ENCODE results near the gene NHLRC4.
"Not testable (repeated sequence)": the region's sequence is repeated elsewhere in the genome, so short reads cannot be mapped to it uniquely, and the experiment has no call there.

The NHLRC4 gene

GRCh38 chr16:596736-597060 lies 29.9 kb downstream of the NHLRC4 start:
- H3K27me3 ChIP-seq (ENCODE audit: control insufficient read depth, insufficient read depth, low read length): no peaks in the 10 kb centered on the region
- H3K9ac ChIP-seq (ENCODE audit: low read length): no peak overlapping the region
- no peaks in the 10 kb centered on the region for H3K9me3 ChIP-seq (ENCODE audit: control insufficient read depth, low read length)
- H3K4me3 ChIP-seq (ENCODE audit: low read length): no peak overlapping the region
- H3K36me3 ChIP-seq (ENCODE audit: control insufficient read depth, insufficient read depth, low read length): no peaks in the 10 kb centered on the region
- H3K4me1 ChIP-seq (ENCODE audit: control insufficient read depth, insufficient read depth, low read length): peaks cover 56% of the 10 kb centered on the region

DNA sequence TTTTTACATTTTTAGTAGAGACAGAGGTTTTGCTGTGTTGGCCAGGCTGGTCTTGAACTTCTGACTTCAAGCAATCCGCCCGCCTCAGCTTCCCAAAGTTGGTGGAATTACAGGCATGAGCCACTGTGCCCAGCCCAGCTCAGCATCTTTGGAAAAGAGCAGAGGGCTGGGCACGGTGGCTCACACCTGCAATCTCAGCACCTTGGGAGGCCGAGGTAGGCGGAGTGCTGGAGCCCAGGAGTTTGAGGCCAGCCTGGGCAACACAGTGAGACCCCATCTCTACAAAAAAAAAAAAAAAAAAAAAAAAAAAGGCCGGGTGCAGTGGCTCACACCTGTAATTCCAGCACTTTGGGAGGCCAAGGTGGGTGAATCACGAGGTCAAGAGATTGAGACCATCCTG lies 30.9 kb downstream of the NHLRC4 start:
- not testable (repeated sequence) for H3K27me3 ChIP-seq (ENCODE audit: control insufficient read depth, insufficient read depth, low read length); H3K36me3 ChIP-seq (ENCODE audit: control insufficient read depth, insufficient read depth, low read length); H3K4me3 ChIP-seq (ENCODE audit: low read length); H3K9me3 ChIP-seq (ENCODE audit: control insufficient read depth, low read length); H3K9ac ChIP-seq (ENCODE audit: low read length)
- H3K4me1 ChIP-seq (ENCODE audit: control insufficient read depth, insufficient read depth, low read length): peaks cover 46% of the 10 kb centered on the region

DNA sequence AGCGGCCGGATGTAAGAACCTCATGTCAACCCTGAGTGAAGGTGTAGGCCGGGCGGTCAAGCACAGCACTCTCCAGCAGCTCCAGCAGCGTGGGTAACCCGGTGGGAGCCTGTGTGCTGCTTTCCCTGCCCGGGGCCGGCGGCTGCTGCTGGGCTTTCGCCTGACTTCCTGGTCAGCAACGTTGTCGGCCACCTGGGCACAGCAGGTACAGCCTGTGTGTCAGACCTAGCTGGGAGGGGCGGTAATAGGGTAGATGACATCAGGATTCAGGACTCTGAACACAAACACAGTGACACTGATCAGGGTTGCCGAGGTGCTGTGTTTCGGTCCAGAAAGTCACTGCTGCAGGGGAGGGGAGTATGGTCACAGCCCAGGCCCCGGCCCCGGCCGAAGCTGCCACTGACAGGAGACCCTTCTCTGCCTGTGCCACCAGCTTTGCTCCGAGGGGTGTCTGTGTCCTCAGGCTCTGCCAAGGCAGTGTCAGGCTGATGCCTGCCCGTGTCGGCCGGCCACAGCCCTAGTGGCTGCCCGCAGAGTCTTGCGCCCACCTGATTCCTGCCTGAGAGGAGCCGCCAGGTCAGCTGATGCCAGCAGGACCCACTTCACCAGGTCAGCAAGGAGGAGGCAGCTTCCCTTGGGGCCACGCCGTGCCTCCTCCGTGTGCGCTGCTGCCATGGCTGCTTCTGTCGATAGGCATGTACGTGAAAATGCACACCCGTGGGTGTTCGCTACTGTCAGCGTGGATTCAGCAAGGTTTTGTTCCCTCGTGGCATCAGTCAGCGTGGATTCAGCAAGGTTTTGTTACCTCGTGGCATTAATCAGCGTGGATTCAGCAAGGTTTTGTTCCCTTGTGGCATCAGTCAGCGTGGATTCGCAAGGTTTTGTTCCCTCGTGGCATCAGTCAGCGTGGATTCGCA lies 32.3 kb downstream of the NHLRC4 start:
- Histone ChIP-seq H3K36me3 (ENCODE audit: control insufficient read depth, insufficient read depth, low read length) (no peaks in the 10 kb centered on the region), H3K4me3 (ENCODE audit: low read length) (no peak overlapping the region), H3K4me1 (ENCODE audit: control insufficient read depth, insufficient read depth, low read length) (peaks cover 33% of the 10 kb centered on the region), H3K9me3 (ENCODE audit: control insufficient read depth, low read length) (no peaks in the 10 kb centered on the region), H3K9ac (ENCODE audit: low read length) (no peak overlapping the region), H3K27me3 (ENCODE audit: control insufficient read depth, insufficient read depth, low read length) (no peaks in the 10 kb centered on the region)

DNA sequence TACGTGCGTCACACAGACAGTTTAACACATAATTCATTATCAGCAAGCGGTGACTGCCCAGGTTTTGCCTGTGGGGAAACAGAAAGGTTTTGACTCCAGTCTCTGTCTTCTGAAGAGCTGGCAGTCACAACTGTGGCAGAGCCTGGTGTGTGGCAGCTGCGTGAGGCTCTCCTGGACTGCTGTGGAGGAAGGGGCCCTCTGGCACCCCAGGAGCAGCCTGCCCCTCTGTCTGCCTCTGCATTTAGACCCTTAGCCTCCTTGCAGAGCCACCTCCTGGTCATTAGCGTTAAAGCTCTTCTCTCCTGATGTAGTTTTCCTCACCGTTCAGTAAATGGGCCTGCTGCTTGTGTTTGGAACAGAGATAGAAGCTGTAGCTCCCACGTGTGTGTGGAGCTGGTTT lies 34.0 kb downstream of the NHLRC4 start:
- H3K4me1 ChIP-seq (ENCODE audit: control insufficient read depth, insufficient read depth, low read length): peaks cover 16% of the 10 kb centered on the region
- H3K9me3 ChIP-seq (ENCODE audit: control insufficient read depth, low read length): no peaks in the 10 kb centered on the region
- no peak overlapping the region for H3K9ac ChIP-seq (ENCODE audit: low read length)
- no peaks in the 10 kb centered on the region for H3K36me3 ChIP-seq (ENCODE audit: control insufficient read depth, insufficient read depth, low read length)
- no peak overlapping the region for H3K4me3 ChIP-seq (ENCODE audit: low read length)
- H3K27me3 ChIP-seq (ENCODE audit: control insufficient read depth, insufficient read depth, low read length): no peaks in the 10 kb centered on the region

- Histone ChIP-seq H3K4me1 (ENCODE audit: control insufficient read depth, insufficient read depth, low read length) (peaks cover 12% of the 10 kb centered on the region), H3K9ac (ENCODE audit: low read length) (no peak overlapping the region), H3K4me3 (ENCODE audit: low read length) (no peak overlapping the region), H3K27me3 (ENCODE audit: control insufficient read depth, insufficient read depth, low read length) (no peaks in the 10 kb centered on the region), H3K9me3 (ENCODE audit: control insufficient read depth, low read length) (no peaks in the 10 kb centered on the region), H3K36me3 (ENCODE audit: control insufficient read depth, insufficient read depth, low read length) (no peaks in the 10 kb centered on the region)
These were observed 37.1 kb downstream of the NHLRC4 start for GRCh38 chr16:603933-604332.

DNA sequence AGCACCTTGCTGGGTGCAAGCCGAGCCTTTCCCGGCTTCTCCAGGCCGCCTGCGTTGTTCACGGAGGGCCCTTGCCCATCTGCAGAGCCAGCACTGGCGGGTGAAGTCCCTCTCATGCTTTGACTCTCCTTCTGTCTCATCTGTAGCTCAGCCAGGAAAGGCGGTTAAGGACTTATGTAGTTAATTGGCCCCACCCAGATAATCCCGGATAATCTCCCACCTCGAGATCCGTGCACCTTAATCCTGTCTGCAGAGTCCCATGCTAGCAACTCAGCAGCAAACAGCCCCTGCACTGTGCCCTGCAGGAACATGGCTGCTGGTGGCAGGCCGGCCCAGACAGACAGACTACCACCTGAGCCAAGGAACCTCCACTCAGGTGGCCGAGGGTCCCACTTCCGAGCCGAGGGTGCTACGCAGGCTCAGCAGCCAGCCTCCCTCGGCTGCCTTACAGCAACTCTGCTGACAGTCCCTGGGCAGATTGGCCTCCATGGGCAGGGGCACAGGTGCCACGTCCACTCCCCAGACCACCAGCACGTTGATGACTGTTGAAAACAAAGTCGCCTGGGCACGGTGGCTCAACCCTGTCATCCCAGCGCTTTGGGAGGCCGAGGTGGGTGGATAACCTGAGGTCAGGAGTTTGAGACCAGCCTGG lies 40.0 kb downstream of the NHLRC4 start:
- H3K9ac ChIP-seq (ENCODE audit: low read length): no peak overlapping the region
- peaks cover 24% of the 10 kb centered on the region for H3K4me1 ChIP-seq (ENCODE audit: control insufficient read depth, insufficient read depth, low read length)
- H3K4me3 ChIP-seq (ENCODE audit: low read length): no peak overlapping the region
- no peaks in the 10 kb centered on the region for H3K36me3 ChIP-seq (ENCODE audit: control insufficient read depth, insufficient read depth, low read length)
- H3K27me3 ChIP-seq (ENCODE audit: control insufficient read depth, insufficient read depth, low read length): no peaks in the 10 kb centered on the region
- no peaks in the 10 kb centered on the region for H3K9me3 ChIP-seq (ENCODE audit: control insufficient read depth, low read length)

DNA sequence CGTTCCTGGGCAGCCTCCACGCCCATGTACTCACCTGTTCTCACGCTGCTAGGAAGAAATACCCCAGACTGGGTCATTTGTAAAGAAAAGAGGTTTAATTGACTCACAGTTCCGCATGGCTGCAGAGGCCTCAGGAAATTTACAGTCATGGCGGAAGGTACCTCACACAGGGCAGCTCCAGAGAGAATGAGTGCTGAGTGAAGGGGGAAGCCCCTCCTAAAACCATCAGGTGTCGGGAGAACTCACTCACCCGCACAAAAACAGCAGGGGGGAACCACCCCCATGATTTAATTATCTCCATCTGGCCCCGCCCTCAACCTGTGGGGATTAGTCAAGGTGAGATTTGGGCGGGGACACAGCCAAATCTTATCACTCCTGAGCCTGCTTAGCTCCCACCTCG lies 41.2 kb downstream of the NHLRC4 start:
- no peak overlapping the region for H3K9ac ChIP-seq (ENCODE audit: low read length)

GRCh38 chr16:609316-609715 lies 42.5 kb downstream of the NHLRC4 start:
- H3K4me1 ChIP-seq (ENCODE audit: control insufficient read depth, insufficient read depth, low read length): peaks cover 24% of the 10 kb centered on the region
- no peak overlapping the region for H3K4me3 ChIP-seq (ENCODE audit: low read length)
- H3K27me3 ChIP-seq (ENCODE audit: control insufficient read depth, insufficient read depth, low read length): no peaks in the 10 kb centered on the region
- no peak overlapping the region for H3K9ac ChIP-seq (ENCODE audit: low read length)
- H3K36me3 ChIP-seq (ENCODE audit: control insufficient read depth, insufficient read depth, low read length): no peaks in the 10 kb centered on the region
- no peaks in the 10 kb centered on the region for H3K9me3 ChIP-seq (ENCODE audit: control insufficient read depth, low read length)

More for the DNA sequence above, 41.2 kb downstream of the NHLRC4 start:
- no peaks in the 10 kb centered on the region for H3K27me3 ChIP-seq (ENCODE audit: control insufficient read depth, insufficient read depth, low read length)
- no peaks in the 10 kb centered on the region for H3K36me3 ChIP-seq (ENCODE audit: control insufficient read depth, insufficient read depth, low read length)
- peaks cover 24% of the 10 kb centered on the region for H3K4me1 ChIP-seq (ENCODE audit: control insufficient read depth, insufficient read depth, low read length)
- H3K4me3 ChIP-seq (ENCODE audit: low read length): no peak overlapping the region
- no peaks in the 10 kb centered on the region for H3K9me3 ChIP-seq (ENCODE audit: control insufficient read depth, low read length)

DNA sequence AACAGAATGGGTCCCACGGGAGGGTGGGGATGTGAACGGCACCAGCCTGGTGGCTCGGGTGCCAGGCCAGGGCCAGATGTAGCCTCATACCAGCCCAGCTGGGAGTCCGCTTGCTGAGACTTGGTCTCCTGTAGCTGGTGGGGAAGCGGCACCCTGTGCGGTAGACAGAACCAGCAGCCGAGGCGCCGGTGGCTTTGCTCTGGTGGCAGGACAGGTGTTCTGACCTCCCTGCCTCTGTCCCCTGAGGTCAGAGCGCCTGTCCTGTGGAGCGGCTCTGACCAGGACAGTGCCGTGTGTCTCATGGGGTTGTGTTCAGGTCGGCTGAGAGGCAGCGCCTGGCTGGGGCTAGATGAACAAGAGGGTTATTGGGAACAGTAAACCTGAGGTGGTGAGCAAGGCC lies 43.2 kb downstream of the NHLRC4 start:
- Histone ChIP-seq H3K4me1 (ENCODE audit: control insufficient read depth, insufficient read depth, low read length) (peaks cover 24% of the 10 kb centered on the region), H3K27me3 (ENCODE audit: control insufficient read depth, insufficient read depth, low read length) (no peaks in the 10 kb centered on the region), H3K9me3 (ENCODE audit: control insufficient read depth, low read length) (no peaks in the 10 kb centered on the region), H3K36me3 (ENCODE audit: control insufficient read depth, insufficient read depth, low read length) (no peaks in the 10 kb centered on the region), H3K4me3 (ENCODE audit: low read length) (no peak overlapping the region), H3K9ac (ENCODE audit: low read length) (peak overlapping the region; percentile 22)

GRCh38 chr16:610513-611381 lies 43.9 kb downstream of the NHLRC4 start:
- H3K4me1 ChIP-seq (ENCODE audit: control insufficient read depth, insufficient read depth, low read length): peaks cover 24% of the 10 kb centered on the region
- H3K9me3 ChIP-seq (ENCODE audit: control insufficient read depth, low read length): no peaks in the 10 kb centered on the region
- no peaks in the 10 kb centered on the region for H3K36me3 ChIP-seq (ENCODE audit: control insufficient read depth, insufficient read depth, low read length)
- H3K27me3 ChIP-seq (ENCODE audit: control insufficient read depth, insufficient read depth, low read length): no peaks in the 10 kb centered on the region
- H3K9ac ChIP-seq (ENCODE audit: low read length): peak overlapping the region; percentile 22
- H3K4me3 ChIP-seq (ENCODE audit: low read length): no peak overlapping the region

DNA sequence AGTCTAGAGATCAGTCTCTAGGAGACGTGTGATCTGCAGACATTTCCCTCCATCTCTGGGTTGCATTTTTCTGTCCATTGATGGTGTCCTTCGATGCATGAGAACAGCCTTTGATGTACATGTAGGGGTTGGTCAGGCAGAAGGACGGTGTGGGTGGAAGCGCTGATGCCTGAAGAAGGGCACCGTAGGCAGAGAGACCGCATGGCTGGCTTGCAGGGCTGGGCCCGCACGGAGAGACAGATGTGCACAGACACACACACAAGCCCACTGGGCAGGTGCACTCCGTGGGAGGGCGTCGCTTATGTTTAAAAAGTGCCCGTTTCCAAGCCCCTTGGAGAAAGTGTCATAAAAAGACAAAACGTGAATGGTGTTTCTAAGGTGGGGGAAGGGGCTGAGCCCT lies 48.3 kb downstream of the NHLRC4 start:
- Histone ChIP-seq H3K4me1 (ENCODE audit: control insufficient read depth, insufficient read depth, low read length) (peaks cover 23% of the 10 kb centered on the region), H3K4me3 (ENCODE audit: low read length) (no peak overlapping the region), H3K9ac (ENCODE audit: low read length) (no peak overlapping the region), H3K36me3 (ENCODE audit: control insufficient read depth, insufficient read depth, low read length) (no peaks in the 10 kb centered on the region), H3K27me3 (ENCODE audit: control insufficient read depth, insufficient read depth, low read length) (no peaks in the 10 kb centered on the region), H3K9me3 (ENCODE audit: control insufficient read depth, low read length) (no peaks in the 10 kb centered on the region)

Measured in mucosa of stomach (tissue), 1 donor.